HL-60 (cell line): Measurements from ENCODE around the gene PTPRF.

Experiments used
- DNase-seq, 2 experiments: peaks; one replicate each; pipeline ENCODE4 v3.0.0-alpha.2; 2010 to 2020; ENCODE audit warnings: low read depth in 1 of 2, low spot score in 1 of 2
- H3K27ac ChIP-seq: fragments of 250-450 bp; sonication (Bioruptor Pico); replicated peaks from 2 replicates; pipeline ENCODE4 v1.5.1; 2020; ENCODE audit warnings: mild to moderate bottlenecking, moderate library complexity
- H3K27me3 ChIP-seq: fragments of 250-450 bp; sonication (Bioruptor Pico); 2 replicates; pipeline ENCODE4 v1.5.1; 2021; ENCODE audit warnings: mild to moderate bottlenecking, moderate library complexity; ENCODE audit not compliant: insufficient read depth, poor library complexity, severe bottlenecking
- H3K4me3 ChIP-seq: replicated peaks from 2 replicates; pipeline ENCODE4 v1.5.1; 2011; ENCODE audit warnings: mild to moderate bottlenecking, control low read depth, low read length; ENCODE audit not compliant: insufficient read depth
- GABPA ChIP-seq: IDR thresholded peaks from 2 replicates; pipeline ENCODE4 v1.6.1; 2012; ENCODE audit warnings: low read depth
- POLR2AphosphoS5 ChIP-seq: IDR thresholded peaks from 2 replicates; pipeline ENCODE4 v1.6.1; 2012; ENCODE audit warnings: low read depth
- SPI1 ChIP-seq: IDR thresholded peaks from 2 replicates; pipeline ENCODE4 v1.6.1; 2012; ENCODE audit warnings: low read depth, mild to moderate bottlenecking, borderline replicate concordance
- TF ChIP-seq, protein P1 (sequence below): IDR thresholded peaks from one replicate; pipeline ENCODE4 v1.5.1; 2011; ENCODE audit warnings: low read length, control low read depth, inconsistent platforms; ENCODE audit not compliant: insufficient read depth
- TF ChIP-seq, protein P2 (sequence below): IDR thresholded peaks from 2 replicates; pipeline ENCODE4 v1.6.1; 2012; ENCODE audit warnings: low read depth; ENCODE audit not compliant: insufficient replicate concordance

Gene PTPRF

DNA sequence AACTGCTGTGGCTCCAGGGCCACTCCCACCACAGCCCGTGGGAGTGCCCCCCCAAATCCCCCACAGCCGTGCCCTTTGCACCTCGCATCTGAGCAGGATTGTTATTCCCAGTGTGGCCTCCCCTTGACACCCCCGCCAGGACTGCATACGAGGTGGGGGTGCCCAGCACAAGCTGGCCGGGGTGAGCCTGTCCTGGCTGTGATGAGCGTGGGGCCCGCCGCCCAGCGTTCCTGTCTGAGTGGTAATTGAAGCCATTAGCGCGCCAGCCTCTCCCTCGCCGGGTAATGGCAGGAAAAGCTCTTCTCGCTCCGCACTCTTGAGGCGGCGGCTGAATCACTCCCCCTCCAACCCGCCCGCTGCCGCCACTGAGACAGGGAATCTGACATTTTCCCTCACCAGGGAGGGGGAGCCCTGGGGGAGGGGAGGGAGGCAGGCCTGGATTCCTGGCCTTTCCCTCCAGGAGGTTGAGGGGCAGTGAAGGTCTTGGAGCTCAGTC, 27.7 kb downstream of the PTPRF start:
- no peak for DNase-seq
- H3K27ac ChIP-seq: no peak overlapping the region

GRCh38 chr1:43559714-43560113, 29.0 kb downstream of the PTPRF start:
- no peak for DNase-seq
- H3K27ac ChIP-seq: no peak overlapping the region
- no peak overlapping the region for H3K4me3 ChIP-seq
- TF ChIP-seq GABPA (no peak), POLR2AphosphoS5 (no peak), SPI1 (no peak)
- TF ChIP-seq, protein P1, sequence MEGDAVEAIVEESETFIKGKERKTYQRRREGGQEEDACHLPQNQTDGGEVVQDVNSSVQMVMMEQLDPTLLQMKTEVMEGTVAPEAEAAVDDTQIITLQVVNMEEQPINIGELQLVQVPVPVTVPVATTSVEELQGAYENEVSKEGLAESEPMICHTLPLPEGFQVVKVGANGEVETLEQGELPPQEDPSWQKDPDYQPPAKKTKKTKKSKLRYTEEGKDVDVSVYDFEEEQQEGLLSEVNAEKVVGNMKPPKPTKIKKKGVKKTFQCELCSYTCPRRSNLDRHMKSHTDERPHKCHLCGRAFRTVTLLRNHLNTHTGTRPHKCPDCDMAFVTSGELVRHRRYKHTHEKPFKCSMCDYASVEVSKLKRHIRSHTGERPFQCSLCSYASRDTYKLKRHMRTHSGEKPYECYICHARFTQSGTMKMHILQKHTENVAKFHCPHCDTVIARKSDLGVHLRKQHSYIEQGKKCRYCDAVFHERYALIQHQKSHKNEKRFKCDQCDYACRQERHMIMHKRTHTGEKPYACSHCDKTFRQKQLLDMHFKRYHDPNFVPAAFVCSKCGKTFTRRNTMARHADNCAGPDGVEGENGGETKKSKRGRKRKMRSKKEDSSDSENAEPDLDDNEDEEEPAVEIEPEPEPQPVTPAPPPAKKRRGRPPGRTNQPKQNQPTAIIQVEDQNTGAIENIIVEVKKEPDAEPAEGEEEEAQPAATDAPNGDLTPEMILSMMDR: no peak
- TF ChIP-seq, protein P2, sequence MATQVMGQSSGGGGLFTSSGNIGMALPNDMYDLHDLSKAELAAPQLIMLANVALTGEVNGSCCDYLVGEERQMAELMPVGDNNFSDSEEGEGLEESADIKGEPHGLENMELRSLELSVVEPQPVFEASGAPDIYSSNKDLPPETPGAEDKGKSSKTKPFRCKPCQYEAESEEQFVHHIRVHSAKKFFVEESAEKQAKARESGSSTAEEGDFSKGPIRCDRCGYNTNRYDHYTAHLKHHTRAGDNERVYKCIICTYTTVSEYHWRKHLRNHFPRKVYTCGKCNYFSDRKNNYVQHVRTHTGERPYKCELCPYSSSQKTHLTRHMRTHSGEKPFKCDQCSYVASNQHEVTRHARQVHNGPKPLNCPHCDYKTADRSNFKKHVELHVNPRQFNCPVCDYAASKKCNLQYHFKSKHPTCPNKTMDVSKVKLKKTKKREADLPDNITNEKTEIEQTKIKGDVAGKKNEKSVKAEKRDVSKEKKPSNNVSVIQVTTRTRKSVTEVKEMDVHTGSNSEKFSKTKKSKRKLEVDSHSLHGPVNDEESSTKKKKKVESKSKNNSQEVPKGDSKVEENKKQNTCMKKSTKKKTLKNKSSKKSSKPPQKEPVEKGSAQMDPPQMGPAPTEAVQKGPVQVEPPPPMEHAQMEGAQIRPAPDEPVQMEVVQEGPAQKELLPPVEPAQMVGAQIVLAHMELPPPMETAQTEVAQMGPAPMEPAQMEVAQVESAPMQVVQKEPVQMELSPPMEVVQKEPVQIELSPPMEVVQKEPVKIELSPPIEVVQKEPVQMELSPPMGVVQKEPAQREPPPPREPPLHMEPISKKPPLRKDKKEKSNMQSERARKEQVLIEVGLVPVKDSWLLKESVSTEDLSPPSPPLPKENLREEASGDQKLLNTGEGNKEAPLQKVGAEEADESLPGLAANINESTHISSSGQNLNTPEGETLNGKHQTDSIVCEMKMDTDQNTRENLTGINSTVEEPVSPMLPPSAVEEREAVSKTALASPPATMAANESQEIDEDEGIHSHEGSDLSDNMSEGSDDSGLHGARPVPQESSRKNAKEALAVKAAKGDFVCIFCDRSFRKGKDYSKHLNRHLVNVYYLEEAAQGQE: no peak
- H3K27me3 ChIP-seq: no peaks in the 10 kb centered on the region

More for the DNA sequence above, 27.7 kb downstream of the PTPRF start:
- no peak for TF ChIP-seq GABPA
- no peak for TF ChIP-seq SPI1
- TF ChIP-seq POLR2AphosphoS5: no peak
- TF ChIP-seq, protein P1: no peak
- TF ChIP-seq, protein P2: no peak
- Histone ChIP-seq H3K27me3 (no peaks in the 10 kb centered on the region), H3K4me3 (no peak overlapping the region)

DNA sequence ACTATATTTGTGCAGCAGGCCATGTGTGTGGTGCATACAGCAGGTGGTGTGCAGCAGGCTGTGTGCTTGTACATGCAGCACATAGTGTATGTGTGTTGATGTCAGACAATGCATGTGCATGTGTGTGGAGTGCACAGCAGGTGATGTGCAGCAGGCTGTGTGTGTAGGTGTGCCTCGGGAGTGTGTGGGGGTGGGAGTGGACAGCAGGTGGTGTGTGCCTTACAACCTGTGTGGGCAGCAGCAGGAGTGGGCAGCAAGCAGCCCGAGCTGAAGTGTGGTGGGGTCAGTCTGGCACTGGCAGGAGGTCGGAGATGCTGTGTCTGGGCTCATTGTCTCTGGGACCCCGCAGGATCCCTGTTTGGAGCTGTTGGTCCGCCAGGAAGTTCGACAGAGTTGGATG, 29.6 kb downstream of the PTPRF start:
- Histone ChIP-seq H3K27me3 (peaks cover 3% of the 10 kb centered on the region), H3K27ac (no peak overlapping the region), H3K4me3 (no peak overlapping the region)
- DNase-seq: no peak
- TF ChIP-seq, protein P2: no peak
- TF ChIP-seq, protein P1: no peak
- TF ChIP-seq POLR2AphosphoS5 (no peak), SPI1 (no peak), GABPA (no peak)
